HepG2 (cell line): ENCODE data around the gene DMKN. TPM values are rescaled to one million over a fixed set of nuclear protein-coding genes. Genes with fewer than 3 reads are reported as not detected.

Experiments
- ATF7-NPFF ChIP-seq: sonication (generic); formaldehyde crosslinking; IDR thresholded peaks from 2 replicates; pipeline ENCODE4 v1.8.1; 2023; ENCODE audit warnings: mild to moderate bottlenecking, low read depth, missing genetic modification reagents, moderate library complexity
- PRMT3 ChIP-seq: sonication (generic); formaldehyde crosslinking; IDR thresholded peaks from 2 replicates; pipeline ENCODE4 v1.8.1; 2022; ENCODE audit warnings: low read depth, mild to moderate bottlenecking, moderate library complexity, missing genetic modification reagents, borderline replicate concordance
- STAG1 ChIP-seq: sonication (generic); formaldehyde crosslinking; IDR thresholded peaks from 2 replicates; pipeline ENCODE4 v1.4.0; 2020; ENCODE audit warnings: missing genetic modification reagents
- ZNF143 ChIP-seq: sonication (generic); formaldehyde crosslinking; IDR thresholded peaks from 2 replicates; pipeline ENCODE4 v1.4.0; 2020; ENCODE audit warnings: missing genetic modification reagents
- ZNF205 ChIP-seq: IDR thresholded peaks from 2 replicates; pipeline ENCODE4 v1.6.1; 2018; ENCODE audit warnings: missing biosample characterization, missing genetic modification reagents
- ZNF629 ChIP-seq: sonication (generic); formaldehyde crosslinking; conservative IDR thresholded peaks from 2 replicates; pipeline ENCODE4 v1.5.0; 2020; ENCODE audit warnings: missing genetic modification reagents
- ZSCAN20 ChIP-seq: sonication (generic); formaldehyde crosslinking; IDR thresholded peaks from 2 replicates; pipeline ENCODE4 v1.4.0; 2020; ENCODE audit warnings: missing genetic modification reagents, mild to moderate bottlenecking, borderline replicate concordance
- polyA plus RNA-seq, 8 experiments: library from polyadenylated mRNA; depleted of rRNA in 3 of 8; stranded (reverse) in 7 of 8; unstranded in 1 of 8; fragments of >200 nt; fragmentation: Illumina TruSeq in 4 of 8; extraction: Trizol in 4 of 8; gene quantifications; 2 replicates each; pipeline versions ENCODE4 v1.2.1 to v1.2.3, GENCODE V29; 2011 to 2016; ENCODE audit warnings: low read depth in 4 of 8, missing spikeins in 1 of 8, mixed read lengths in 1 of 8; ENCODE audit not compliant: insufficient read depth in 1 of 8
- total RNA-seq, 5 experiments: library from RNA; depleted of rRNA; stranded (reverse); fragments of >200 nt; fragmentation: Illumina TruSeq; extraction: Trizol; gene quantifications; 2 replicates each; pipeline ENCODE4 v1.2.3, GENCODE V29; 2016; ENCODE audit warnings: low read depth in 1 of 5
- TF ChIP-seq, protein P1 (sequence below): sonication (generic); formaldehyde crosslinking; IDR thresholded peaks from 2 replicates; pipeline ENCODE4 v1.4.0; 2020; ENCODE audit warnings: missing genetic modification reagents, borderline replicate concordance
- TF ChIP-seq, protein P2 (sequence below): sonication (generic); formaldehyde crosslinking; IDR thresholded peaks from 2 replicates; pipeline ENCODE4 v1.9.0; 2021; ENCODE audit warnings: missing genetic modification reagents, borderline replicate concordance
- TF ChIP-seq, protein P3 (sequence below): sonication (generic); formaldehyde crosslinking; IDR thresholded peaks from 2 replicates; pipeline ENCODE4 v1.5.0; 2020; ENCODE audit warnings: mild to moderate bottlenecking, missing genetic modification reagents, borderline replicate concordance
- TF ChIP-seq, protein P4 (sequence below): sonication (generic); formaldehyde crosslinking; conservative IDR thresholded peaks from 2 replicates; pipeline ENCODE4 v1.5.0; 2020; ENCODE audit warnings: missing genetic modification reagents

Gene DMKN
- total and polyA plus RNA-seq, 2 of the 13 experiments (the other 11 are each of a cell fraction or from before 2014, with no cell fraction given): 50.8 to 57.1 TPM

DNA sequence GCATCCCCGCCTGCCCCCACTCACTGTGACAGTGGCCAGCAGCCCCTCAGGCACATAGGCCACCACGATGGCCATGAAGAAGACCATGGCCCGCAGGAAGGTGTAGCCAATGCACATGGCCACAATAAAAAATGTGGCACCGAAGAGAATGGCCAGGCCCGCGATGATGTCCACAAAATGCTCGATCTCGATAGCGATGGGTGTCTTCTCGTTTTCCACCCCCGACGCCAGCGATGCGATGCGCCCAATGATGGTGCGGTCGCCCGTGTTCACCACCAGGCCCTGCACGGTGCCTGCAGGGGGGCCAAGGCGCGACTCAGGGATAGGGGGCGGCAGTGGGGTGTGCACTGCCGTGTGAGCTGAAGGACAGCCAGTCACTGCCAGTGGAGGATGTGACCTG is 46.3 kb upstream of the DMKN start (continued):
- TF ChIP-seq, protein P1, sequence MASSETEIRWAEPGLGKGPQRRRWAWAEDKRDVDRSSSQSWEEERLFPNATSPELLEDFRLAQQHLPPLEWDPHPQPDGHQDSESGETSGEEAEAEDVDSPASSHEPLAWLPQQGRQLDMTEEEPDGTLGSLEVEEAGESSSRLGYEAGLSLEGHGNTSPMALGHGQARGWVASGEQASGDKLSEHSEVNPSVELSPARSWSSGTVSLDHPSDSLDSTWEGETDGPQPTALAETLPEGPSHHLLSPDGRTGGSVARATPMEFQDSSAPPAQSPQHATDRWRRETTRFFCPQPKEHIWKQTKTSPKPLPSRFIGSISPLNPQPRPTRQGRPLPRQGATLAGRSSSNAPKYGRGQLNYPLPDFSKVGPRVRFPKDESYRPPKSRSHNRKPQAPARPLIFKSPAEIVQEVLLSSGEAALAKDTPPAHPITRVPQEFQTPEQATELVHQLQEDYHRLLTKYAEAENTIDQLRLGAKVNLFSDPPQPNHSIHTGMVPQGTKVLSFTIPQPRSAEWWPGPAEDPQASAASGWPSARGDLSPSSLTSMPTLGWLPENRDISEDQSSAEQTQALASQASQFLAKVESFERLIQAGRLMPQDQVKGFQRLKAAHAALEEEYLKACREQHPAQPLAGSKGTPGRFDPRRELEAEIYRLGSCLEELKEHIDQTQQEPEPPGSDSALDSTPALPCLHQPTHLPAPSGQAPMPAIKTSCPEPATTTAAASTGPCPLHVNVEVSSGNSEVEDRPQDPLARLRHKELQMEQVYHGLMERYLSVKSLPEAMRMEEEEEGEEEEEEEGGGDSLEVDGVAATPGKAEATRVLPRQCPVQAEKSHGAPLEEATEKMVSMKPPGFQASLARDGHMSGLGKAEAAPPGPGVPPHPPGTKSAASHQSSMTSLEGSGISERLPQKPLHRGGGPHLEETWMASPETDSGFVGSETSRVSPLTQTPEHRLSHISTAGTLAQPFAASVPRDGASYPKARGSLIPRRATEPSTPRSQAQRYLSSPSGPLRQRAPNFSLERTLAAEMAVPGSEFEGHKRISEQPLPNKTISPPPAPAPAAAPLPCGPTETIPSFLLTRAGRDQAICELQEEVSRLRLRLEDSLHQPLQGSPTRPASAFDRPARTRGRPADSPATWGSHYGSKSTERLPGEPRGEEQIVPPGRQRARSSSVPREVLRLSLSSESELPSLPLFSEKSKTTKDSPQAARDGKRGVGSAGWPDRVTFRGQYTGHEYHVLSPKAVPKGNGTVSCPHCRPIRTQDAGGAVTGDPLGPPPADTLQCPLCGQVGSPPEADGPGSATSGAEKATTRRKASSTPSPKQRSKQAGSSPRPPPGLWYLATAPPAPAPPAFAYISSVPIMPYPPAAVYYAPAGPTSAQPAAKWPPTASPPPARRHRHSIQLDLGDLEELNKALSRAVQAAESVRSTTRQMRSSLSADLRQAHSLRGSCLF (CRISPR knock-in tag): no peak
- TF ChIP-seq ZNF629 (CRISPR knock-in tag): no peak
- no peak for TF ChIP-seq STAG1 (CRISPR knock-in tag)
- TF ChIP-seq, protein P2, sequence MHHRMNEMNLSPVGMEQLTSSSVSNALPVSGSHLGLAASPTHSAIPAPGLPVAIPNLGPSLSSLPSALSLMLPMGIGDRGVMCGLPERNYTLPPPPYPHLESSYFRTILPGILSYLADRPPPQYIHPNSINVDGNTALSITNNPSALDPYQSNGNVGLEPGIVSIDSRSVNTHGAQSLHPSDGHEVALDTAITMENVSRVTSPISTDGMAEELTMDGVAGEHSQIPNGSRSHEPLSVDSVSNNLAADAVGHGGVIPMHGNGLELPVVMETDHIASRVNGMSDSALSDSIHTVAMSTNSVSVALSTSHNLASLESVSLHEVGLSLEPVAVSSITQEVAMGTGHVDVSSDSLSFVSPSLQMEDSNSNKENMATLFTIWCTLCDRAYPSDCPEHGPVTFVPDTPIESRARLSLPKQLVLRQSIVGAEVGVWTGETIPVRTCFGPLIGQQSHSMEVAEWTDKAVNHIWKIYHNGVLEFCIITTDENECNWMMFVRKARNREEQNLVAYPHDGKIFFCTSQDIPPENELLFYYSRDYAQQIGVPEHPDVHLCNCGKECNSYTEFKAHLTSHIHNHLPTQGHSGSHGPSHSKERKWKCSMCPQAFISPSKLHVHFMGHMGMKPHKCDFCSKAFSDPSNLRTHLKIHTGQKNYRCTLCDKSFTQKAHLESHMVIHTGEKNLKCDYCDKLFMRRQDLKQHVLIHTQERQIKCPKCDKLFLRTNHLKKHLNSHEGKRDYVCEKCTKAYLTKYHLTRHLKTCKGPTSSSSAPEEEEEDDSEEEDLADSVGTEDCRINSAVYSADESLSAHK (CRISPR knock-in tag): no peak
- TF ChIP-seq, protein P3, sequence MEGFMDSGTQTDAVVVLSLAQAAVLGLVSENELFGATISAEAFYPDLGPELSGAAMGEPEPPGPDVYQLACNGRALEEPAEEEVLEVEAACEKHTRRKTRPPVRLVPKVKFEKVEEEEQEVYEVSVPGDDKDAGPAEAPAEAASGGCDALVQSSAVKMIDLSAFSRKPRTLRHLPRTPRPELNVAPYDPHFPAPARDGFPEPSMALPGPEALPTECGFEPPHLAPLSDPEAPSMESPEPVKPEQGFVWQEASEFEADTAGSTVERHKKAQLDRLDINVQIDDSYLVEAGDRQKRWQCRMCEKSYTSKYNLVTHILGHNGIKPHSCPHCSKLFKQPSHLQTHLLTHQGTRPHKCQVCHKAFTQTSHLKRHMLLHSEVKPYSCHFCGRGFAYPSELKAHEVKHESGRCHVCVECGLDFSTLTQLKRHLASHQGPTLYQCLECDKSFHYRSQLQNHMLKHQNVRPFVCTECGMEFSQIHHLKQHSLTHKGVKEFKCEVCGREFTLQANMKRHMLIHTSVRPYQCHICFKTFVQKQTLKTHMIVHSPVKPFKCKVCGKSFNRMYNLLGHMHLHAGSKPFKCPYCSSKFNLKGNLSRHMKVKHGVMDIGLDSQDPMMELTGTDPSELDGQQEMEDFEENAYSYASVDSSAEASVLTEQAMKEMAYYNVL: no peak
- TF ChIP-seq ZSCAN20 (CRISPR knock-in tag): no peak
- TF ChIP-seq ZNF143 (CRISPR knock-in tag): no peak
- TF ChIP-seq ATF7-NPFF (CRISPR knock-in tag): no peak
- TF ChIP-seq, protein P4, sequence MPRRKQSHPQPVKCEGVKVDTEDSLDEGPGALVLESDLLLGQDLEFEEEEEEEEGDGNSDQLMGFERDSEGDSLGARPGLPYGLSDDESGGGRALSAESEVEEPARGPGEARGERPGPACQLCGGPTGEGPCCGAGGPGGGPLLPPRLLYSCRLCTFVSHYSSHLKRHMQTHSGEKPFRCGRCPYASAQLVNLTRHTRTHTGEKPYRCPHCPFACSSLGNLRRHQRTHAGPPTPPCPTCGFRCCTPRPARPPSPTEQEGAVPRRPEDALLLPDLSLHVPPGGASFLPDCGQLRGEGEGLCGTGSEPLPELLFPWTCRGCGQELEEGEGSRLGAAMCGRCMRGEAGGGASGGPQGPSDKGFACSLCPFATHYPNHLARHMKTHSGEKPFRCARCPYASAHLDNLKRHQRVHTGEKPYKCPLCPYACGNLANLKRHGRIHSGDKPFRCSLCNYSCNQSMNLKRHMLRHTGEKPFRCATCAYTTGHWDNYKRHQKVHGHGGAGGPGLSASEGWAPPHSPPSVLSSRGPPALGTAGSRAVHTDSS (CRISPR knock-in tag): no peak
- no peak for TF ChIP-seq PRMT3 (CRISPR knock-in tag)
- TF ChIP-seq ZNF205 (CRISPR knock-in tag): no peak
